ENCODE measurements around the gene DCAF8L1. TPM values are rescaled to one million over a fixed set of nuclear protein-coding genes. Genes with fewer than 3 reads are reported as not detected.

Gene DCAF8L1
- polyA plus RNA-seq (2011; rRNA removed) (not detected in 2 replicates), polyA minus RNA-seq (2011; rRNA and poly(A)+ RNA removed) (not detected in 2 replicates)

DNA sequence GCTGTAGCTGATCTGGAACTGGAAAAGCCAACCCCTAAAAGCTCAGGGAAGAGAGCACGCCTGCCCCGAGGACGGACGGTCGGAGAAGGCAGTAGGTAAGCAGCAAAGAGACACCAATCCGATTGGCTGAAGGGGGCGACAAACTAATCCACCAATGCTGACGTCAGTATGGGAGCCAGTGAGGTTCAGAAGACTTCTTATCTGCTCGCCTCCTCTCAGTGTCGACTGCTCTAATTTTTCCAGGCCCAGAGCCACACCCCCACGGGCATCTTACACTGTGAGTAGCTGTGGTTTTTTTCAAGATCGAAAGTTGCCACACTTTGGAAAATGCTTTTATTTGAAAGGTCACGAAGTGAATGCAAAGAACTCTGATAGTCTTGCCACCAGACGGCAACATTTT is at the start of gene DCAF8L1:
DCAF8L1 (minus strand) TSS at position 101 of the 400 bp plus-strand sequence. CDS start 115 bp downstream, outside the sequence.
- POLR2A ChIA-PET = no interaction called here
- DNase-seq (ENCODE audit: low read depth) = no peak

DNA sequence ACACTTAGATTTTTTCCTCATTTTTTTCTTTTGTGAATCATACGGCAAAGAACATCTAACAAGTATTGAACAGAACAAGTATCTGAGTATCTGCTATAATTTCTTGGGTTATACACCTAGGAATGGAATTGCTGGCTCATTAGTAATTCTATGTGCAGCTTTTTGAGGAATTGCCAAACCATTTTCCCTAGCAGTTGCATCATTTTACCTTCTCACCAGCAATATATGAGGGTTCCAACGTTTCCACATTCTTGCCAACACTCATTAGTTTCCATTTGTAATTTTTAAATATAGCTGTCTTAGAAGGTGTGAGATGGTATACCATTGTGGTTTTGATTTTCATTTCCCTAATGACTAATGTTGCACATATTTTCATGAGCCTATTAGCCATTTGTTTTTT is 41.1 kb upstream of the DCAF8L1 start:
- Histone ChIP-seq H3K27me3 (ENCODE audit: control insufficient read depth, insufficient read depth, low read length) (no peaks in the 10 kb centered on the region), H3K36me3 (ENCODE audit: control insufficient read depth, insufficient read depth, low read length) (no peaks in the 10 kb centered on the region), H3K4me3 (ENCODE audit: low read depth, low read length) (no peak overlapping the region)
- ChIA-PET CTCF (no interaction called here), POLR2A (no interaction called here)
- no peak for DNase-seq (ENCODE audit: low read depth)
- TF ChIP-seq, protein P1, sequence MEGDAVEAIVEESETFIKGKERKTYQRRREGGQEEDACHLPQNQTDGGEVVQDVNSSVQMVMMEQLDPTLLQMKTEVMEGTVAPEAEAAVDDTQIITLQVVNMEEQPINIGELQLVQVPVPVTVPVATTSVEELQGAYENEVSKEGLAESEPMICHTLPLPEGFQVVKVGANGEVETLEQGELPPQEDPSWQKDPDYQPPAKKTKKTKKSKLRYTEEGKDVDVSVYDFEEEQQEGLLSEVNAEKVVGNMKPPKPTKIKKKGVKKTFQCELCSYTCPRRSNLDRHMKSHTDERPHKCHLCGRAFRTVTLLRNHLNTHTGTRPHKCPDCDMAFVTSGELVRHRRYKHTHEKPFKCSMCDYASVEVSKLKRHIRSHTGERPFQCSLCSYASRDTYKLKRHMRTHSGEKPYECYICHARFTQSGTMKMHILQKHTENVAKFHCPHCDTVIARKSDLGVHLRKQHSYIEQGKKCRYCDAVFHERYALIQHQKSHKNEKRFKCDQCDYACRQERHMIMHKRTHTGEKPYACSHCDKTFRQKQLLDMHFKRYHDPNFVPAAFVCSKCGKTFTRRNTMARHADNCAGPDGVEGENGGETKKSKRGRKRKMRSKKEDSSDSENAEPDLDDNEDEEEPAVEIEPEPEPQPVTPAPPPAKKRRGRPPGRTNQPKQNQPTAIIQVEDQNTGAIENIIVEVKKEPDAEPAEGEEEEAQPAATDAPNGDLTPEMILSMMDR (IDR thresholded peaks at IDR 0.05; ENCODE audit: insufficient read depth, low read depth, low read length) = no peak

More for the DNA sequence above, at the start of gene DCAF8L1:
- Histone ChIP-seq H3K4me3 (ENCODE audit: low read depth, low read length) (no peak within 1 kb of the TSS), H3K27me3 (ENCODE audit: control insufficient read depth, insufficient read depth, low read length) (no peaks in the 10 kb centered on the region), H3K36me3 (ENCODE audit: control insufficient read depth, insufficient read depth, low read length) (no peaks in the 10 kb centered on the region)
- CTCF ChIA-PET = no interaction called here
- TF ChIP-seq, protein P1 (IDR thresholded peaks at IDR 0.05; ENCODE audit: insufficient read depth, low read depth, low read length) = no peak

- ChIA-PET CTCF (no interaction called here), POLR2A (no interaction called here)
- TF ChIP-seq, protein P1 (IDR thresholded peaks at IDR 0.05; ENCODE audit: insufficient read depth, low read depth, low read length) = no peak
- Histone ChIP-seq H3K4me3 (ENCODE audit: low read depth, low read length) (no peak overlapping the region), H3K36me3 (ENCODE audit: control insufficient read depth, insufficient read depth, low read length) (no peaks in the 10 kb centered on the region), H3K27me3 (ENCODE audit: control insufficient read depth, insufficient read depth, low read length) (no peaks in the 10 kb centered on the region)
- no peak for DNase-seq (ENCODE audit: low read depth)
Measured at GRCh38 chrX:28016823-28017222, 35.6 kb upstream of the DCAF8L1 start.

GRCh38 chrX:28015993-28016392 is 34.7 kb upstream of the DCAF8L1 start:
- no peak for DNase-seq (ENCODE audit: low read depth)
- H3K4me3 ChIP-seq (ENCODE audit: low read depth, low read length) = no peak overlapping the region
- H3K27me3 ChIP-seq (ENCODE audit: control insufficient read depth, insufficient read depth, low read length) = no peaks in the 10 kb centered on the region
- H3K36me3 ChIP-seq (ENCODE audit: control insufficient read depth, insufficient read depth, low read length) = no peaks in the 10 kb centered on the region
- POLR2A ChIA-PET = no interaction called here
- TF ChIP-seq, protein P1 (IDR thresholded peaks at IDR 0.05; ENCODE audit: insufficient read depth, low read depth, low read length) = no peak
- CTCF ChIA-PET = no interaction called here

DNA sequence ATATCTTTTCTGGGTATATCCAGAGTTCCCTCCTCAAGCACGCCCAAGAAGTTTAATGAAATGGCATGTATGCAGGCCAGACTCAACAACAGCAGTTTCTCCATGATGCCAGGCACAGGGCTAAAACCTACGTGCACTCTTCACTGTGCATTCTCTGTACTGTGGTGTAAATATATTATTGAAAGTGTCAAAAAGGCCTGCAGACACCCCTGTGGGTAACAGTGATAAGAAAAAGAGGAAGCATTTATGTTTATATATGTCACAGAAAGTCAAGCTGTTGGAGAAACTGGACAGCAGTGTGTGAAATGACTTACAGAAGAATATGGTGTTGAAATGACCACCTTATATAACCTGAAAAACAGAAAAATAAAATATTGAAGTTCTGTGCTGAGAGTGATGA is 29.6 kb upstream of the DCAF8L1 start:
- Histone ChIP-seq H3K27me3 (ENCODE audit: control insufficient read depth, insufficient read depth, low read length) (no peaks in the 10 kb centered on the region), H3K36me3 (ENCODE audit: control insufficient read depth, insufficient read depth, low read length) (no peaks in the 10 kb centered on the region), H3K4me3 (ENCODE audit: low read depth, low read length) (no peak overlapping the region)
- no peak for DNase-seq (ENCODE audit: low read depth)
- TF ChIP-seq, protein P1 (IDR thresholded peaks at IDR 0.05; ENCODE audit: insufficient read depth, low read depth, low read length) = no peak
- POLR2A ChIA-PET = no interaction called here
- CTCF ChIA-PET = no interaction called here

Data from BJ (cell line).